AG04450 (cell line): ENCODE results near the gene ASGR1. TPM values are rescaled to one million over a fixed set of nuclear protein-coding genes. Genes with fewer than 3 reads are reported as not detected.
A peak's percentile ranks its signal among the peaks of the same experiment; 100 is the strongest.

Experiments used
- CTCF ChIA-PET: fragments of 300-600, 350-600 bp; formaldehyde crosslinking; extraction: SDS; loops from one replicate; lab custom pipeline; 2022; ENCODE audit warnings: antibody characterized with exemption, inconsistent platforms; lab: Charles Lee
- POLR2A ChIA-PET: fragments of 350-600 bp; formaldehyde crosslinking; extraction: SDS; loops from one replicate; lab custom pipeline; 2021; ENCODE audit warnings: antibody characterized with exemption, inconsistent platforms; lab: Yijun Ruan, JAX
- DNase-seq: peaks from one replicate; pipeline ENCODE4 v3.0.0-alpha.2; 2011; ENCODE audit warnings: low read depth, low spot score
- H3K27ac ChIP-seq: one replicate; pipeline ENCODE4 v1.5.1; 2012; ENCODE audit warnings: low read depth, low read length, control low read depth
- H3K27me3 ChIP-seq: one replicate; pipeline ENCODE4 v1.6.0; 2012; ENCODE audit warnings: low read length; ENCODE audit not compliant: control insufficient read depth, insufficient read depth
- H3K4me3 ChIP-seq: 2 replicates; pipeline ENCODE4 v1.5.1; 2011; ENCODE audit warnings: mild to moderate bottlenecking, low read depth, low read length, control low read depth
- H3K9me3 ChIP-seq: 2 replicates; pipeline ENCODE4 v1.5.1; 2012; ENCODE audit warnings: low read length; ENCODE audit not compliant: control insufficient read depth, insufficient read depth
- CTCF ChIP-seq: IDR thresholded peaks from 2 replicates; pipeline ENCODE4 v1.5.1; 2011; ENCODE audit warnings: low read depth, low read length, control low read depth, inconsistent platforms
- polyA plus RNA-seq: library from polyadenylated mRNA; depleted of rRNA; stranded (reverse); fragments of >200 nt; gene quantifications from 2 replicates; pipeline ENCODE4 v1.2.3, GENCODE V29; 2011

ASGR1 gene
- polyA plus RNA-seq, 1 experiment, result 1.1 TPM

DNA sequence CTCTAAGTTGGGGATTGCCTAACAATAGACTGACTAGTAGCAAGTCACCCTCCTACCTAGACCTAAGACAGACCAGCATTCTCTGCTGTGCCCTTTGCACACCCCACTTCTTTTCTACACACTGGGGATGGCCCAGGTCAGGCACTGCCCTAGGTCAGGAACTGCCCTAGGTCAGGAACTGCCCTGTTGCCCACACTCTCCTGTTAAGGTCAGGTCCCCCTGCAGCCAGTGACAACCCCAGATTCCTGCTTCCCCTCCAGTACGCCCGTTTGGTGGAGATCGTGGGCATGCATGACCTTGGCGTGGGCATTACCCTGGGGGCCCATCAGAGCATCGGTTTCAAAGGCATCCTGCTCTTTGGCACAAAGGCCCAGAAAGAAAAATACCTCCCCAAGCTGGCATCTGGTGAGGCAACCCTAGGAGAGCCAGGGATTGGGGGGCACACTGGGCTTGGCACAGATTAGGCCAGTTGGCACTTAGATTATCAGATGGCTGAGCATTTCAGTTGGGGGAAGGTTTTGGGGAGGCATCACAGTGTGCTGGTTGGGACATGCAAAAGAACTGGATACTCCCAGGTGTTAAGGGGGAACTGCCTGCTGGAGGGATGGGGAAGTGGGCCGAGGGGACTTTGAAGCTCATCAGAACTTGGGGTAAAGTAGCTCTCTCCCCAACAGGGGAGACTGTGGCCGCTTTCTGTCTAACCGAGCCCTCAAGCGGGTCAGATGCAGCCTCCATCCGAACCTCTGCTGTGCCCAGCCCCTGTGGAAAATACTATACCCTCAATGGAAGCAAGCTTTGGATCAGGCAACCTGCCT lies 42.3 kb upstream of the ASGR1 start:
- H3K9me3 ChIP-seq, result no peaks in the 10 kb centered on the region; the same call in 1 of the 2 replicates
- TF ChIP-seq CTCF, result no peak
- no peak for DNase-seq
- no peaks in the 10 kb centered on the region for H3K27me3 ChIP-seq
- peak overlapping the region; percentile 86 for H3K4me3 ChIP-seq
- H3K27ac ChIP-seq, result peak overlapping the region; percentile 11
- POLR2A ChIA-PET, result interaction anchor here (1.9 to 4.2 kb wide), 5 partner anchors 12 to 75 kb away, joined by 8 to 42 read pairs (median 10); partner anchors contain the start of genes CTDNEP1, DVL2, ELP5 and GABARAP
- CTCF ChIA-PET, result interaction anchor here (0.9 to 2.0 kb wide), 4 partner anchors 11 to 75 kb away, joined by 3 to 9 read pairs (median 4); no protein-coding TSS in a partner anchor

GRCh38 chr17:7220593-7221277 lies 41.6 kb upstream of the ASGR1 start:
- peak overlapping the region; percentile 87 for H3K27ac ChIP-seq
- TF ChIP-seq CTCF, result peak; percentile 35
- CTCF ChIA-PET, result interaction anchor here (0.8 to 2.1 kb wide), 6 partner anchors 11 to 175 kb away, joined by 3 to 10 read pairs (median 4); no protein-coding TSS in a partner anchor
- peak overlapping the region; percentile 86 for H3K4me3 ChIP-seq
- no peak for DNase-seq
- POLR2A ChIA-PET, result interaction anchor here (1.8 to 4.2 kb wide), 6 partner anchors 13 to 175 kb away, joined by 8 to 42 read pairs (median 10); partner anchors contain the start of genes CTDNEP1, DVL2, ELP5 and GABARAP
- no peaks in the 10 kb centered on the region for H3K27me3 ChIP-seq
- no peaks in the 10 kb centered on the region; the same call in 1 of the 2 replicates for H3K9me3 ChIP-seq

GRCh38 chr17:7219812-7220592 lies 40.8 kb upstream of the ASGR1 start, which contains the start of the genes ACADVL and DLG4:
Gene ACADVL (plus strand): TSS chr17:7219938. CDS start chr17:7219985, 47 bp downstream.
Gene DLG4 (minus strand): TSS chr17:7219836.
- CTCF ChIA-PET, result interaction anchor here (0.8 to 2.1 kb wide), 5 partner anchors 17 to 174 kb away, joined by 3 to 10 read pairs (median 5); no protein-coding TSS in a partner anchor
- H3K9me3 ChIP-seq, result no peaks in the 10 kb centered on the region; the same call in 1 of the 2 replicates
- no peaks in the 10 kb centered on the region for H3K27me3 ChIP-seq
- peak within 1 kb of the TSS; percentile 86 for H3K4me3 ChIP-seq
- H3K27ac ChIP-seq, result peak within 1 kb of the TSS; percentile 87
- POLR2A ChIA-PET, result interaction anchor here (0.5 to 4.2 kb wide), 10 partner anchors 14 to 984 kb away, joined by 3 to 42 read pairs (median 8); partner anchors contain the start of genes CTDNEP1, DVL2, ELP5 and GABARAP
- TF ChIP-seq CTCF, result no peak
- DNase-seq, result peak; percentile 74

- H3K9me3 ChIP-seq, result no peaks in the 10 kb centered on the region; the same call in 1 of the 2 replicates
- TF ChIP-seq CTCF, result no peak
- peak overlapping the region; percentile 86 for H3K4me3 ChIP-seq
- no peaks in the 10 kb centered on the region for H3K27me3 ChIP-seq
- ChIA-PET POLR2A (interaction anchor here (0.7 to 4.2 kb wide), 9 partner anchors 15 to 183 kb away, joined by 3 to 42 read pairs (median 8); partner anchors contain the start of genes CTDNEP1, DVL2, ELP5 and GABARAP), CTCF (interaction anchor here (2.1 kb wide), 1 partner anchor 174 kb away, joined by 10 read pairs; no protein-coding TSS in a partner anchor)
- peak overlapping the region; percentile 39 for H3K27ac ChIP-seq
- DNase-seq, result no peak
Observed at GRCh38 chr17:7219229-7219811, 40.1 kb upstream of the ASGR1 start.
